ENCODE data around the gene MAPK8IP2.

Gene MAPK8IP2

DNA sequence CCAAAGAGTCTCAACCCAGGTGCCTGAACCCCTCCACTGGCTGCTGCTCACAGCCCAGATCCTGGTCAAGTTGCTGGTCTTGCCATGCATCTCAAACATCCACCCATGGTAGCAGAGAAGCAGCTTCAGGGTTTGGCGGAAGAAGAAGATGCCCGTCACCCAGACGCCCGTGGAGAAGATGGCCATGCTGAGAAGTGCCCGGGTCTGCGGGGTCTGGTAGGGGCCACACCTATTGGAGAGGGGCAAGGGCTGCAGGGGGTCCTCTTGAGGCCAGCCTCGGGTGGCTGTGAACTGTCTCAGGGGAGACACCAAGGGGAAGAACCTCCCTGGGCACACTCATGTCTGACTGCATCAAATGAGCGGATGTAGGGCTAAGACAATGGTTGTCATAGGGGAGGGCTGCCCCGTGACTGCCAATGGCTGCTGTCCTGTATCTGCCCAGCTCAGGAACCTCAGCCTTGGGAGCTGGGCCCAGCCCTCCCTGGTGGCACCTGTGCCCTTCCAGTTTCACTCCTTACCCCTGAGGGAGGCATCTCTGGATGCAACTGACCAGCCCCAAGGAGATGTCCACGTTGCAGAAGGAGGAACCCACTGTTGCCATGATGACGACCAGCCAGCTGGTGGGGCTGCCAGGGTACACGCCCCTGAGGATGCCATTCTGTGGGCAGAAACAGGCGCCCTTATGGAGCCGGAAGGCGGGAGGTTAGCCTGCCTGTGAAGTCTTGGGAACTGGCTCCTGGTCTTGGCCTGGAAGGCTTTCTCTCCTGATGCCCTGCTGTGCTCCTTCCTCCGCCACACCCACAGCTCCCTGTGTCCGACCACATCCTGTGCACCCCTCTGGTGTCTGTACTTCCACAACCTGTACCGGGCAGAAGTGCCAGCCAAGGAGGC lies 23.5 kb upstream of the MAPK8IP2 start:
- Histone ChIP-seq H3K9ac (ENCODE audit: low read depth, low read length) (no peak overlapping the region), H3K9me3 (replicated peaks; ENCODE audit: low read length) (no peaks in the 10 kb centered on the region), H3K36me3 (ENCODE audit: insufficient read depth, low read length) (peaks cover 7% of the 10 kb centered on the region), H3K4me2 (ENCODE audit: low read length) (no peak overlapping the region), H3K27me3 (ENCODE audit: control insufficient read depth, insufficient read depth, low read length) (no peaks in the 10 kb centered on the region), H3K4me1 (ENCODE audit: control insufficient read depth, insufficient read depth, low read length) (peaks cover 21% of the 10 kb centered on the region), H3K4me3 (ENCODE audit: low read length) (no peak overlapping the region)

DNA sequence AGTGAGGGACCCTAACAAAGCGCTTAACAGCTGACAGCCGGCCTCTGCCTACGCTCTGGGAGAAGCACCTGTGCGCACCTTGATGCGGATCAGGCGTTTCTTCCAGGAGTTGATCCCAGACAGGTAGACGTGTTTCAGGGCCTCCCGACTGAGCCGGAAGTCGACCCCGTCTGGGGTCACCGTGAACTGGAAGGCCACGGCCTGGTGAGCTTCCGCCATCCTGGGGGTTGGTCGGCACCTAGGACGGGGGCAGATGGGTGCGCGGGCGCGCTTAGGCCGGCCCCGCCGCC lies 23.0 kb upstream of the MAPK8IP2 start:
- Histone ChIP-seq H3K9ac (ENCODE audit: low read depth, low read length) (no peak overlapping the region), H3K36me3 (ENCODE audit: insufficient read depth, low read length) (peaks cover 7% of the 10 kb centered on the region), H3K4me2 (ENCODE audit: low read length) (no peak overlapping the region), H3K27me3 (ENCODE audit: control insufficient read depth, insufficient read depth, low read length) (no peaks in the 10 kb centered on the region), H3K9me3 (replicated peaks; ENCODE audit: low read length) (no peaks in the 10 kb centered on the region), H3K4me3 (ENCODE audit: low read length) (no peak overlapping the region), H3K4me1 (ENCODE audit: control insufficient read depth, insufficient read depth, low read length) (peaks cover 21% of the 10 kb centered on the region)

DNA sequence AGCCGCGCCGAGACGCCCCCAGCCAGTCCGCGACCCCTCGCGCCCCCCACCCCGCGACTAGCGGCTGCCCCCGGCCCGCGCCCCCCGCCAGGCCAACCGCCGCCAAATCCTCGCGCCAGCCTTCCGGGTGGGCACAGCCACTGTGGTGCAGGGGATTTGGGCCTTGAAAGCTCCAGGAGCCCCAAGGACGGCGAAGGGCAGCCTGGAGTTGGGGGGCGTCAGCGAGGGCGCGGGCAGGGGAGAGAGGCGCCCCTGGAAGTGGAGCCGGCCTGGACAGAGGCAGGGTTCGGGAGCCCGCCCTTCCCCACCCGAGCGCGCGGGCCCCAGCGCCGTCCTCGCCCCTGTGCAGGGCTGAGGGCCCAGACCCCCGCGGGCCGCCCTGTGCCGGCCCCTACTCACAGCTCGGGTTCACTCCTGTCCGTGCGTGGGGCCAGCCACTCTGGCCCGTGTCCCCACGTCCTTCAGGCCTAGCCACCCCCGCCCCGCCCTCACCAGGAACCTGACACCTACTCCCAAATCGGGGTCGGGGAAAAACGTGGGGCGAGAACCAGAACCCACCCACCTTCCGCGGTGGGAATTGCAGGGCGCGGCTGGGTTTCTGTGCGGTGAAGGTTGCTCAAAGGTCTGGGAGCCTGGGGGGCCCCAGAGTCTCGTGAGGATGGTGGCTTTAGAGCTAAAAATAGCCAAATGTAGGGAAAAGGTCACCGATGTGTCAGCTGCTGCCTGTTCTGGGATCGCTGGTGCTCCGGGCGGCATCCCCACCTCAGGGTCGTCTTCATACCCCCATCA lies 22.4 kb upstream of the MAPK8IP2 start, which contains the start of gene CPT1B:
CPT1B (minus strand) TSS at position 441 of the 789 bp plus-strand sequence. CDS start 512 bp downstream, outside the sequence.
- H3K9ac ChIP-seq (ENCODE audit: low read depth, low read length) = no peak within 1 kb of the TSS
- H3K36me3 ChIP-seq (ENCODE audit: insufficient read depth, low read length) = peaks cover 7% of the 10 kb centered on the region
- H3K4me1 ChIP-seq (ENCODE audit: control insufficient read depth, insufficient read depth, low read length) = peaks cover 21% of the 10 kb centered on the region

DNA sequence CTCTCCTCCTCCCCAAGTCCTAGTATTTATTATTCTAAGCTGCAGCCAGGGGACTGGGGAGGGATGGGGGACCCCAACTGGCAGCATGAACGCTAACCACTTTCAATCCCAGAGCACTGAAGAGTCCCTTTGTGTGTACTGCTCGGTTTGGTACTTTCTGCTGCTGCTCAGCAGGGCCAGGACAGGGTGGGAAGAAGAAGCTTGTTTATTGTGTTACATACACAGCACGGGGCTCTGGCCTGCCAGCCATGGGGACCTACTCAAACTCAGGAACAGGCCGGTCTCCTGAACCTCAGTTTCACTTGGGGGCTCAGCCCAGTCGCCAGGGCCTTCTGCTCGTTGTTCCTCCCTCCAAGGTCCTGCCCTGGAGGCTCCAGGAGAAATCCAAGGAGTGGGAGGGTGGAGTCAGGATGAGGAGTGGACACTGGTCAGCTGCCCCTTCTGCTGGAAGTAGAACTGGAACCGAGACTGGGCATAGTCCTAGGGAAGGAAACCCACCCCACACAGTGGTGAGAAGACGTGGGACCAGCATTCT lies 21.8 kb upstream of the MAPK8IP2 start:
- Histone ChIP-seq H3K4me1 (ENCODE audit: control insufficient read depth, insufficient read depth, low read length) (peaks cover 26% of the 10 kb centered on the region), H3K9ac (ENCODE audit: low read depth, low read length) (no peak overlapping the region), H3K36me3 (ENCODE audit: insufficient read depth, low read length) (peaks cover 7% of the 10 kb centered on the region), H3K4me2 (ENCODE audit: low read length) (peak overlapping the region; percentile 34), H3K9me3 (replicated peaks; ENCODE audit: low read length) (no peaks in the 10 kb centered on the region), H3K4me3 (ENCODE audit: low read length) (no peak overlapping the region), H3K27me3 (ENCODE audit: control insufficient read depth, insufficient read depth, low read length) (no peaks in the 10 kb centered on the region)

More for the DNA sequence above, 22.4 kb upstream of the MAPK8IP2 start, which contains the start of gene CPT1B:
- H3K27me3 ChIP-seq (ENCODE audit: control insufficient read depth, insufficient read depth, low read length) = no peaks in the 10 kb centered on the region
- no peaks in the 10 kb centered on the region for H3K9me3 ChIP-seq (replicated peaks; ENCODE audit: low read length)
- peak within 1 kb of the TSS; percentile 34 for H3K4me2 ChIP-seq (ENCODE audit: low read length)
- no peak within 1 kb of the TSS for H3K4me3 ChIP-seq (ENCODE audit: low read length)

DNA sequence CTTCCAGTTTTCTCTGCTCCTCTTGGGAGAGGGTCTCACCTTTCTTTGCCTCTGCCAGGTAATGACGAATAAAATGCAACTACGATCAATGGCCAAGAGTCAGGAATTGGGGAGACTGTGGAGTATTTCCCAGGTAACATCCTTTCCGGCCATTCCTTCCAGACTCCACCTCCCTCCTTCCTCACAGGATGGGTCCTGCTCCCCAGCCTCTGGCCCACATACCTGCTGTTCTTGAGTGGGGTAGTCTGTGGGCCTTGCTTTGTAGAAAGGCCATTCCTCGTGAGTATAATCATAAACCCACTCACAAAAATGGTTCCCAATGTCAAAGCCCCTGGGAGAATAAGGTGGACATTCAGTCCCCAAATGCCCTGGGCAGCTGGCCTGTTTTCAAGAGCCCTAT lies 20.8 kb upstream of the MAPK8IP2 start:
- no peaks in the 10 kb centered on the region for H3K9me3 ChIP-seq (replicated peaks; ENCODE audit: low read length)
- H3K4me3 ChIP-seq (ENCODE audit: low read length) = no peak overlapping the region
- H3K9ac ChIP-seq (ENCODE audit: low read depth, low read length) = no peak overlapping the region
- H3K4me2 ChIP-seq (ENCODE audit: low read length) = no peak overlapping the region
- no peaks in the 10 kb centered on the region for H3K27me3 ChIP-seq (ENCODE audit: control insufficient read depth, insufficient read depth, low read length)
- H3K36me3 ChIP-seq (ENCODE audit: insufficient read depth, low read length) = peaks cover 7% of the 10 kb centered on the region
- peaks cover 26% of the 10 kb centered on the region for H3K4me1 ChIP-seq (ENCODE audit: control insufficient read depth, insufficient read depth, low read length)

DNA sequence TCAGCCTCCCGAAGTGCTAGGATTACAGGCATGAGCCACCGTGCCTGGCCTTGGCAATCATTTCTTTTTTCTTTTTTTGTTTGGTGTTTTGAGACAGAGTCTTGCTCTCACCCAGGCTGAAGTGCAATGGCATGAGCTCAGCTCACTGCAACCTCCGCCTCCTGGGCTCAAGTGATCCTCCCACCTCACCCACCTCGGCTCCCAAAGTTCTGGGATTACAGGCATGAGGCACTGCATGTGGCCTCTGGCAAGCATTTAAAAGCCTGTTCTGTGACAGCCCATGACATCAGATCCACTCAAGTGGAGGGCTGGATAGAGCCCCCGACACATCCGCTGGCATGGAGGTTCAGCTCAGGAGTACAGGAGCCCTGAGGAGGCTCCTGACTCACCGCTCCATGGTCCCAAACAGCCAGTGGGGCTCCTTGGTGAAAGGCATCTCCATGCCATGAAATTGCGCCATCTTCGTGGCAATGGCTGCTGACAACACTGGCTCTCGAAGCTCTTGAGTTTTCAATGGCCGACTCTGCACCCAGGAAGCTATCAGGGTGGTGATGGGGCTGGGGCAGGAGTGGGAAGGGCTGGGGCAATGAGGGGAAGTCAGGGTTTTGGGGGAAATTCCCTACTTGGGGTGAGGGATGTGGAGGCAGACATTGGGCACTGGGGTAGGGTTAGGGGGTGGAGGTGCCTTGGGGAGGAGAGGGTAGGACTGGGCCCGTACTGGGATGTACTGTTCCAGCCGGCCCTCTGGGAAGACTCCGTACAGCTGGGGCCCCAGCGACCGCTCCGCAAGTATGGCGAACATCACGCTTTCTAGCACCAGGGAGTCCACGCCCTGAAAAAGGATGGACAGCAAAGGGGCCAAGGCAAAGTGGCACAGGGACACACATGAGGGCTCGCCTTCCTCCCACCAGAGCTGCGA lies 19.3 kb upstream of the MAPK8IP2 start:
- peaks cover 26% of the 10 kb centered on the region for H3K4me1 ChIP-seq (ENCODE audit: control insufficient read depth, insufficient read depth, low read length)
- H3K9ac ChIP-seq (ENCODE audit: low read depth, low read length) = peak overlapping the region; percentile 99

DNA sequence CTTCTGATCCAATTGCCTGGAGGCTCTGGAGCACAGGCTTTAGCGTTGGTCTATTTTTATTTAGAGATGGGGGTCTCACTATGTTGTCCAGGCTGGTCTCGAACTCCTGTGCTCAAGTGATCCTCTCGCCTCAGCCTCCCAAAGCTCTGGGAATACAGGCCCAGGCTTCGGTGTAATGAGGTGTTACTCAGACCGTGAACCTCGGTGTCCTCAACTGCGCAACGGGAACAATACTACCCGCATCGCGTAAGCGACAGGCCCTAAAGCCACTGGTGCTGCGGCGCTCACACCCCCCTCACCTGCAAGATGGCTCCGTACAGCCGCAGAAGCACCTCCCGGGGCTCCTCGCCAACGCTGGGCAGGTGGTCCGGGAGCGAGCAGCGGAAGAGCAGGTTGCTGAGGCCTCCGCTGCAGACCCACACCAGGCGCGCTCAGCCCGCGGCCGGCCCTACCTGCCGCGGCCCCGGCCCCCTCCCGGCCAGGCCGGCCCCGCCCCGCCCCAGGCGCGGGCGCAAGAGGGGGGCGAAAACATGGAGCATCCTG lies 18.6 kb upstream of the MAPK8IP2 start:
- Histone ChIP-seq H3K9me3 (replicated peaks; ENCODE audit: low read length) (no peaks in the 10 kb centered on the region), H3K27me3 (ENCODE audit: control insufficient read depth, insufficient read depth, low read length) (no peaks in the 10 kb centered on the region), H3K36me3 (ENCODE audit: insufficient read depth, low read length) (peaks cover 7% of the 10 kb centered on the region), H3K4me2 (ENCODE audit: low read length) (peak overlapping the region; percentile 95), H3K4me1 (ENCODE audit: control insufficient read depth, insufficient read depth, low read length) (peaks cover 26% of the 10 kb centered on the region), H3K4me3 (ENCODE audit: low read length) (peak overlapping the region; percentile 96), H3K9ac (ENCODE audit: low read depth, low read length) (peak overlapping the region; percentile 99)

More for the DNA sequence above, 19.3 kb upstream of the MAPK8IP2 start:
- H3K4me3 ChIP-seq (ENCODE audit: low read length) = peak overlapping the region; percentile 96
- no peaks in the 10 kb centered on the region for H3K9me3 ChIP-seq (replicated peaks; ENCODE audit: low read length)
- H3K36me3 ChIP-seq (ENCODE audit: insufficient read depth, low read length) = peaks cover 7% of the 10 kb centered on the region
- H3K4me2 ChIP-seq (ENCODE audit: low read length) = peak overlapping the region; percentile 95
- H3K27me3 ChIP-seq (ENCODE audit: control insufficient read depth, insufficient read depth, low read length) = no peaks in the 10 kb centered on the region

DNA sequence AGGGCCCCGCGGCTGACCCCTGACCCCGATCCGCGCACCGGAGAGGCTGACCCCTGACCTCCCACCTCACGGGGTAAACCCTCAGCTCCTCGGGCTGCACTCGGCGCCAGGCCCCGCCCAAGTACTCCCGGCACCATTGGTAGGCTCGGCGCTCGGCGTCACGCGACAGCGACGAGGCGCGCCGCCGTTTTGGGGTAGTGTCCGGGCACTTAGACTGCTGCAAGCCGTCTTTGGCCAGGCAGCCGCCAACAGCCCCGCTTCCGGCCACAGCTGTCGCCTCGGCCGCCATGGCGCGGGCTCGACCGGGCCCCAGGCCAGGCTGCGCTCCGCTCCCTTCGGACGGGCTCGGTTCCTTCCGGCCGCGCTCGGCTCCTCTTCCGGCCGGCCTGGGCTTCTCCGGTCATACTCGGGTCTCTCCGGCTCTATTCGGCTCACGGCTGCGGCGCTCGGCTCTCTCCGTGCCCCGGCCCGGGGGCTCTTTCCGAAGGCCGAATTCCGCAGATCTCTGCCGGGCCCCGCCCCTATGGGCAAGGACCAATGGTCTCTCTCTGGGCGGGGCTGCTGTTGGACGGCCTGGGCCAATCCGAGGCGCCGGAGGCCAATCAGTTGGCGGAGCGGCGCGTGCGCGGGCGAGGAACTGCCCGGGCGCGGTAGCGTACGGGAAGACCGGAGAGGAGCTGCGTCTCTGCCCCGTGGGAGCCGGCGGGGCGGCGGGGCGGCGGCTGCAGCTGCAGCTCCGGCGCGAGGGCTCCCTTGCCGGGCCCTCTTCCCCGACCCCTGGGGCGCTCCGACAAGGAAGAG lies 17.9 kb upstream of the MAPK8IP2 start, which contains the start of gene CHKB:
CHKB (minus strand) TSS at position 357 of the 801 bp plus-strand sequence; CDS start at position 289, 68 bp downstream.
- Histone ChIP-seq H3K27me3 (ENCODE audit: control insufficient read depth, insufficient read depth, low read length) (no peaks in the 10 kb centered on the region), H3K9ac (ENCODE audit: low read depth, low read length) (peak within 1 kb of the TSS; percentile 99), H3K4me3 (ENCODE audit: low read length) (peak within 1 kb of the TSS; percentile 96), H3K4me2 (ENCODE audit: low read length) (peak within 1 kb of the TSS; percentile 95), H3K36me3 (ENCODE audit: insufficient read depth, low read length) (peaks cover 7% of the 10 kb centered on the region), H3K9me3 (replicated peaks; ENCODE audit: low read length) (no peaks in the 10 kb centered on the region), H3K4me1 (ENCODE audit: control insufficient read depth, insufficient read depth, low read length) (peaks cover 26% of the 10 kb centered on the region)

DNA sequence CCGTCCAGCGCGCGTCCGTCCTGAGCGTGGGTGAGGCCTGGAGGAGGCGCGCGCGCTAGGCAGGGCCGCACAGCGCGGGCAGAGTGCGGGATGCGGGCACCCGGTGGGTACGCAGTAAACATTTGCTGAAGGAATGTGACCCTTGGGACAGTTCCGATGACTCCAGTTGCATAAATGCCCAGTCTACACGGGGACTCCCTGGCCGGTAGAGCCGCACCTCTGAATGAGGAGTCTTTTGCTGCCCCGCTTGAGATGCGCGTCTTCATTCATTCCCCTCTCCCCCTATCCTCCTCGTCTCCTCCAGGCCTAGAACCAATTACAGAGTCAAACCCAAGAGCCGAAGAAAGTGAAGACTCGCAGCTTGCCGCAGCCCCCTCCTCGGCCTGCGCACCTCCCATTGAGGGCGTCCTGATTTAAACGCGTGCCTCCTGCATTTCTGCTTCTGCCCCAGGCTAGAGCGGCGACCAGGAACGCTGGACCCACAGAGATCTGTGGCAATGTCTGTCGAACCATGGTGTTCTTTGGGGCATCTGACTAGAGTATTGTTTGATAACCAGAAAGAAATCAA lies 17.2 kb upstream of the MAPK8IP2 start:
- peaks cover 22% of the 10 kb centered on the region for H3K4me1 ChIP-seq (ENCODE audit: control insufficient read depth, insufficient read depth, low read length)
- H3K27me3 ChIP-seq (ENCODE audit: control insufficient read depth, insufficient read depth, low read length) = no peaks in the 10 kb centered on the region
- H3K9me3 ChIP-seq (replicated peaks; ENCODE audit: low read length) = no peaks in the 10 kb centered on the region
- peak overlapping the region; percentile 99 for H3K9ac ChIP-seq (ENCODE audit: low read depth, low read length)
- H3K36me3 ChIP-seq (ENCODE audit: insufficient read depth, low read length) = peaks cover 7% of the 10 kb centered on the region
- peak overlapping the region; percentile 95 for H3K4me2 ChIP-seq (ENCODE audit: low read length)
- H3K4me3 ChIP-seq (ENCODE audit: low read length) = peak overlapping the region; percentile 85
